HG03095 (cell line): Measurements from ENCODE around the gene RRP1.

Experiments
- ATAC-seq: cut with Tn5 transposase; IDR thresholded peaks from one replicate; pipeline ENCODE4 v1.9.1; 2021; ENCODE audit warnings: moderate library complexity; ENCODE audit not compliant: unreplicated experiment

Gene RRP1

GRCh38 chr21:43758811-43759210, 30.6 kb upstream of the RRP1 start:
- ATAC-seq, result no peak

DNA sequence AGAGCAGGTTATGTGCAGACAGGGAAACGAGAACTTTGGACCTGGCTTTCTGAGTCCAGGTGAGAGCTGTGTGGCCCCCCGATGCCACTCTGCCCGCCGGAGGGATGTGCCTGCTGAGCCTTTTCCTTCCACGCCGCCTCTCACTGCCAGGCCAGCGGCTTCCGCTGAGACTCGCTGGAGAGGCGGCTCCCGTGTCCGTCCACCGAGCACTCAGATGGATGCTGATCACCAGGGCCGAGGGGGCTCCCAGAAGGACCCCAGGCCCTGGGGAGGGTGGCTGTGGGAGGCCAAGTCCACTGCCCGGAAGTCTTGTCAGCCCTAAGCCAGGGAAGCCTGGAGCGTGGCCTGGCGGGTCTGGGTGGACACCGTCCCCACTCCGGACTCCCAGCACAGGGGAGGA, 29.7 kb upstream of the RRP1 start:
- no peak for ATAC-seq

DNA sequence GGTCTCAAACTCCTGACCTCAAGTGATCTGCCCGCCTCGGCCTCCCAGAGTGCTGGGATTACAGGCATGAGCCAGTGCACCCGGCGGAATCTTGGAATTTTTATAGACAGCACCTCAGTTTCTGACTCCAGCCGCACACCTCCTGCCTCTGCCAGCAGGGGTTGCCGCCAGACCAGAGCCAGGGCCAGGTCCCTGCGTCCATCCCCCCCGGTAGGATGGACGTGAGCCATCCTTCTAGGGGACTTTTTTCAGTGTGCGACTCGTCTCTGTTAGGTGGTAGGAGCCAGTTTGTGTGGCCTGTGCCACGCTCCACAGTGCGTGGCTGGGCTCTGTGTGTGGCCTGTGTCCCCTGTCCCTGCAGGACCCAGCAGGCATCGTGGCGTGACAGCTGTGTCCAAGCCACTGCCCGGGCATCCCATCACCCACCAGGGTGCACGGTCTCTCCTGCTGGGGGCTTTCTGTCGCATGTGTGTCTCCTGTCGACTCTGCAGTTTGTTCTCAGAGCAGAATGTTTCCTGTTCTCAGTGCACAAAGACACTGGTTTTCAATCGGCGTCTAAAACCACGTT, 28.9 kb upstream of the RRP1 start:
- ATAC-seq, result no peak

DNA sequence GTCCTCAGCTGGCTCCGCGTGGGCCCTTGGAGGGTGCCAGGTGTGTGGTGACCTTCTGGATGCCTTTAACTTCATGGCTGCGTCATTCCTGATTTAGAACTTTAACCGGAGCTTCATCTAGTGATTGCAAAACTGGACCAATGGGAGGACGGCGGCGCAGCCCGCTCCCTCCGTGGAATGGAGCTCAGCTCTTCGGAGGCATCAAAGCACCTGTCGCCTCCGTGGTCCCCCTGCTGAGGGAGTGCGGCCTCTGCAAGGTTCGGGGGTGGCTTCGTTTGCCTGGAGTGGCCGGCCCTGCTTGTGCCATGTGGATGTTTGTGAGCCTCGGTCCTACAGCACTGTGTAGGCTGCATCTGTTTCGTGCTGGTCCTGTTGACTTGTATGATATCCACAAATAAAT, 27.5 kb upstream of the RRP1 start:
- ATAC-seq, result no peak

DNA sequence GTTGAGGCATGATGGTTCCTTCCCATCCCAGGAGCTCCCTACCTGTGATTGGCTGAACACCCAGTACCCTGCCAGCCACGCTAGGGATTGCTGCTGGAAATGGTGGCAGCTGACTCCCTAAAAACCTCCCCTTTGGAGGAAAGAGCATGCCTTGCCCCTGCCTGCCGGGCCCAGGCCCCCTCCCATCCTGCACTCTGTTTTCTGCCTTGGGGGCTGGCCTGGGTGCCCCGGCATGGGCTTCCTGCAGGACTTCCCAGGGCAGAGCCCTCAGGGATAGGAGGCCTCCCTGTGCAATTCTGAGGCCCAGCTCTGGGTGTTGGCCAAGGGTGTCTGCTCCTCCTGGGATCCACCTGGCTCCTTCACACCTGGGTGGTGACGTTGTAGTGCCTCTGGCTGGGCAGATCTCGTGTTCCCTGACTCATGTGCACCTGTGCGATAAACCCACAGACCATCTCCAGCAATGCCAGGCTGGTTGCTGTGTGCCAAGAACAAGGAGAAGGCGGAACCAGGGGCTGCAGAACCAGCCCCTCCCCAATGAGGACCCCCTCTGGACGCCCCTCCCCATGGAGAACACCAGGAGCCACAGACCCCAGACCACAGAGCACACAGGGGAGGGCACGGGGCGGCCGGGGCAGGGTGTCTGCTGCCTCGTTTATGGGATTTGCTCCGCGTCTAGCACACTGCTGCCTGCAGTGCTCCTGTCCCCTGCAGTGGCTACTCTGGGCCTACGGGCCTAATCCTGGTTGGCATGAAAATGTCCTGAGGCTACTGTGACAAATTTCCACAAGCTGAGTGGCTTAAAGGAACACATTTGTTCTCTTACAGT, 26.9 kb upstream of the RRP1 start:
- ATAC-seq, result no peak

DNA sequence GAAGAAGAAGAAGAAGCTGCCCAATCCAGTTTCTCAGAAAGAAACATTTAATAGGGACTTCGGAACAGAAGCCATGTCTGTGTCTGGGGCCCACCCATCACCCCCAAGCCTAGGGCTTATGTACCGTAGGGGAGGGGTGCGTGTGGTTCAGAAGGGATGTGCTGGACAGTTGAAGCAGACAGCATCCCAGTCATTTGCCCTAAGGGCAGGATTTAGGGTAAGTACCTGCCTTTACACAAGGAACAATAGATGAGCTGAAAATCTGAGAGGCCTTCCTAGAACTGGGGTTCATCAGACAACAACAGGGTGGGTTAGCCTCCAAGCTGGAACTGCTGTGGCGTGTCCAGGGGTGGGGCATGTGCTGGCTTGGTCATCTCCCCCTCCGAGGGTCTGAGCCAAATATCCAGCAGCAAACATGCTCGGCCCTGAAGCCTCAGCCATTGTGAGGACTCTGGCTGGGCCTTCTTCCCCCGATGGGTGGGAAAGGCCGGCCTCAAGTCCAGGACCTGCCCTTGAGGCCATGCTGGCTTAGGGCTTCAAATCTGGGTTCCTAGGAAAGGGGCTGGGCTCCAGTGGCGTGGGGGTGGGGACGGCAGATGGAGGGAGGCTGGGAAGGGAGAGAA, 25.4 kb upstream of the RRP1 start:
- no peak for ATAC-seq

GRCh38 chr21:43764576-43765495, 24.5 kb upstream of the RRP1 start:
- no peak for ATAC-seq

GRCh38 chr21:43766734-43767497, 22.5 kb upstream of the RRP1 start:
- ATAC-seq, result no peak

GRCh38 chr21:43767498-43767983, 21.8 kb upstream of the RRP1 start:
- ATAC-seq, result no peak

DNA sequence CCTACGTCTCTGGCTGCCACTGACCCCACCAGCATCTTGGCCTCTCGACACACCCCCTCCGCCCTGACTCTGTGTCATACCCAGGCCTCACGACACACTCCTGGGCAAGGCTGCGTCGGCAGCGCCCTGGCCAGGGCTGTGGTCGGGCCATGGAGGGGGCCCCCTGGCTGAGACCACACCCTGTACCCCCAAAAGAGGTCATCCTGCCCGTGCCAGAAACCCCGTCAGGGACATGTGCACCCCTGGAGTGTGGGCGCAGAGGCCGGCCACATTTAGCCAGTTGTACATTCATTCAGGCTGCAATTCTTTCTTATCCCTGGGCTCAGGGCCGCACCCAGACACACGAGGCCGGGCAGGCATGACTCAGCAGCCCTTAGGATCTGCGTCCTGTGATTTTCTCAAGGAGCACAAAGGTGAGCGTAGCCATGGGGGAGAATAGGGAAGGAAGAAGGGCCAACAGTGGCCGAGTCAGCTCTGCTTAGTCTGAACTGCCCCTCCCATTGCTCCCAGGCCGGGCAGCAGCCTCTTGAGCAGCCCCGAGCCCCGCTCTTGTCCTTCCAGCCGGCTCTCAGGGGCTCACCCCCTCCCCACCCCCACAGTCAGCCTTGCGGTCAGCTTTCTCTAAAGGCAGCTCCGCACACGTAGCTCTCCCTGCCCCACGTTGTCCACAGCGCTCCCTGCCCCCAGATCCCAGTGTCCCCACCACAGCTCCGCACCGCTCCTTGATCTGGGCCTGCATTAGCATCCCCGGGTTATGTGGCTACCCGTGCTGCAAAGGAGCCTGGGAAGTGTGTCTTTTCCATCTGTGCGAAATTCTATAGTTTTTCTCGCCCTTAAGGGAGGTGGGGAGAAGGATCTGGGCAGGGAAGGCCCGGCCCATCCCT, 21.2 kb upstream of the RRP1 start:
- ATAC-seq, result no peak

GRCh38 chr21:43768868-43769167, 20.6 kb upstream of the RRP1 start:
- ATAC-seq, result no peak

GRCh38 chr21:43769325-43769958, 19.9 kb upstream of the RRP1 start:
- no peak for ATAC-seq

GRCh38 chr21:43770066-43770655, 19.2 kb upstream of the RRP1 start:
- ATAC-seq, result no peak

- ATAC-seq, result no peak
These were observed 18.1 kb upstream of the RRP1 start for GRCh38 chr21:43771199-43771675.

- ATAC-seq, result no peak
These were observed 17.5 kb upstream of the RRP1 start for GRCh38 chr21:43771698-43772424.

- no peak for ATAC-seq
These were observed 17.0 kb upstream of the RRP1 start for GRCh38 chr21:43772425-43772821.

DNA sequence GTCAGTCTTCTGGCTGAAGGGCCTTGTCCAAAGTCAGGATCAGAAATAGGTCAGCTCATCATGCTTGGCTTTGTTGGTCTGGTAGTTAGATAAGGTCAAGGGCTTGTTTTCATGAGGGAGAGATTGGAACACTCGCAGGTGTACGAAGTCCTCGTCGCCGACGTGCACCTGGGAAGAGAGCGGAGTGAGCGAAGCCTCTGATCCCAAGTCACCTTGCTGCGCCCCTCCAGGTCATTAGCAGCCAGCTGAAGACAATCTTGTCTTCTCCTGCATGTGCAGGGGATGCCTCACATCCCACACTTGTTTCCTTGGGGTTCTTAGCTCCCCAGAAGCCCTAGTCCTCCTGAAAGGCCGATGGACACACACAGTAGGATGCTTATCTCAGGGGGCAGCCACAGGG, 15.2 kb upstream of the RRP1 start:
- no peak for ATAC-seq

- no peak for ATAC-seq
These were observed 14.2 kb upstream of the RRP1 start for GRCh38 chr21:43775190-43775589.
